Measurements from ENCODE around the gene C6orf62. TPM values are rescaled to one million over a fixed set of nuclear protein-coding genes. Genes with fewer than 3 reads are reported as not detected.

Gene C6orf62
- total RNA-seq, 1 experiment from 2014 or later = 128 TPM

GRCh38 chr6:24692415-24692814 is 26.5 kb downstream of the C6orf62 start:
- ChIA-PET POLR2A (ENCODE audit: unreplicated experiment) (interaction anchor here (0.6 kb wide), 1 partner anchor 62 kb away, joined by 3 read pairs; no protein-coding TSS in a partner anchor), CTCF (interaction anchor here (0.6 kb wide), 1 partner anchor 414 kb away, joined by 3 read pairs; no protein-coding TSS in a partner anchor)

GRCh38 chr6:24692003-24692402 is 27.0 kb downstream of the C6orf62 start:
- no peak overlapping the region for H3K4me3 ChIP-seq
- intact Hi-C loops (cut with micrococcal nuclease; ENCODE audit: unreplicated experiment) = no loop called here
- H3K4me1 ChIP-seq (replicated peaks; ENCODE audit: insufficient read depth) = peaks cover 2% of the 10 kb centered on the region

More at GRCh38 chr6:24692415-24692814, 26.5 kb downstream of the C6orf62 start:
- no peak for DNase-seq
- no peaks in the 10 kb centered on the region for H3K36me3 ChIP-seq (ENCODE audit: low read depth)
- H3F3A ChIP-seq (ENCODE audit: insufficient read depth, low read depth) = peaks cover 3% of the 10 kb centered on the region; the same call in 1 of the 2 replicates
- no TSS peak for BruUV-seq (replicated peaks)
- H4K20me1 ChIP-seq (ENCODE audit: insufficient read depth) = no peaks in the 10 kb centered on the region
- H3K27me3 ChIP-seq (ENCODE audit: insufficient read depth, low read depth) = no peaks in the 10 kb centered on the region
- H2AFZ ChIP-seq = no peak overlapping the region
- H3K4me3 ChIP-seq = no peak overlapping the region
- intact Hi-C loops (cut with micrococcal nuclease; ENCODE audit: unreplicated experiment) = no loop called here
- H3K9me3 ChIP-seq (ENCODE audit: insufficient read depth, low read depth) = no peaks in the 10 kb centered on the region
- H3K4me1 ChIP-seq (replicated peaks; ENCODE audit: insufficient read depth) = no peaks in the 10 kb centered on the region
- H3K79me2 ChIP-seq (ENCODE audit: low read depth) = no peaks in the 10 kb centered on the region
- no peaks in the 10 kb centered on the region for H3K9me2 ChIP-seq (ENCODE audit: insufficient read depth)
- TF ChIP-seq EZH2 (IDR thresholded peaks at IDR 0.05; ENCODE audit: low read depth) = no peak
- no peak for TF ChIP-seq CTCF (conservative IDR thresholded peaks at IDR 0.05)
- H3K27ac ChIP-seq = no peak overlapping the region
- H3K4me2 ChIP-seq = no peak overlapping the region

GRCh38 chr6:24691550-24691949 is 27.4 kb downstream of the C6orf62 start:
- H3K27ac ChIP-seq = no peak overlapping the region
- H3K4me1 ChIP-seq (replicated peaks; ENCODE audit: insufficient read depth) = peaks cover 7% of the 10 kb centered on the region
- intact Hi-C loops (cut with micrococcal nuclease; ENCODE audit: unreplicated experiment) = no loop called here
- 0 out of 2 replicates have a peak, but pooled peaks cover 4% of the 10 kb centered on the region for H3K36me3 ChIP-seq (ENCODE audit: low read depth)
- H3K79me2 ChIP-seq (ENCODE audit: low read depth) = no peaks in the 10 kb centered on the region
- BruUV-seq (replicated peaks) = no TSS peak
- DNase-seq = no peak
- H2AFZ ChIP-seq = no peak overlapping the region
- peaks cover 5% of the 10 kb centered on the region; the same call in 1 of the 2 replicates for H3K9me2 ChIP-seq (ENCODE audit: insufficient read depth)
- H4K20me1 ChIP-seq (ENCODE audit: insufficient read depth) = no peaks in the 10 kb centered on the region
- no peak for TF ChIP-seq CTCF (conservative IDR thresholded peaks at IDR 0.05)
- no peak for TF ChIP-seq EZH2 (IDR thresholded peaks at IDR 0.05; ENCODE audit: low read depth)
- H3F3A ChIP-seq (ENCODE audit: insufficient read depth, low read depth) = peaks cover 3% of the 10 kb centered on the region; the same call in 1 of the 2 replicates
- POLR2A ChIA-PET (ENCODE audit: unreplicated experiment) = interaction anchor here (0.6 kb wide), 1 partner anchor 63 kb away, joined by 3 read pairs; no protein-coding TSS in a partner anchor
- H3K27me3 ChIP-seq (ENCODE audit: insufficient read depth, low read depth) = no peaks in the 10 kb centered on the region
- CTCF ChIA-PET = interaction anchor here (0.6 kb wide), 1 partner anchor 389 kb away, joined by 6 read pairs; no protein-coding TSS in a partner anchor
- no peaks in the 10 kb centered on the region for H3K9me3 ChIP-seq (ENCODE audit: insufficient read depth, low read depth)
- H3K4me2 ChIP-seq = no peak overlapping the region
- no peak overlapping the region for H3K4me3 ChIP-seq

More at GRCh38 chr6:24692003-24692402, 27.0 kb downstream of the C6orf62 start:
- no peak overlapping the region for H3K4me2 ChIP-seq
- no peak overlapping the region for H2AFZ ChIP-seq
- TF ChIP-seq EZH2 (IDR thresholded peaks at IDR 0.05; ENCODE audit: low read depth) (no peak), CTCF (conservative IDR thresholded peaks at IDR 0.05) (no peak)
- CTCF ChIA-PET = no interaction called here
- POLR2A ChIA-PET (ENCODE audit: unreplicated experiment) = interaction anchor here (0.6 kb wide), 1 partner anchor 63 kb away, joined by 3 read pairs; no protein-coding TSS in a partner anchor
- 0 out of 2 replicates have a peak, but pooled peaks cover 4% of the 10 kb centered on the region for H3K36me3 ChIP-seq (ENCODE audit: low read depth)
- H3F3A ChIP-seq (ENCODE audit: insufficient read depth, low read depth) = peaks cover 3% of the 10 kb centered on the region; the same call in 1 of the 2 replicates
- DNase-seq = no peak
- H4K20me1 ChIP-seq (ENCODE audit: insufficient read depth) = no peaks in the 10 kb centered on the region
- H3K27ac ChIP-seq = no peak overlapping the region
- no peaks in the 10 kb centered on the region for H3K79me2 ChIP-seq (ENCODE audit: low read depth)
- no TSS peak for BruUV-seq (replicated peaks)
- no peaks in the 10 kb centered on the region for H3K27me3 ChIP-seq (ENCODE audit: insufficient read depth, low read depth)
- H3K9me2 ChIP-seq (ENCODE audit: insufficient read depth) = peaks cover 3% of the 10 kb centered on the region; the same call in 1 of the 2 replicates
- no peaks in the 10 kb centered on the region for H3K9me3 ChIP-seq (ENCODE audit: insufficient read depth, low read depth)

All from PC-9 (cell line).